Astrocyte of the hippocampus (primary cell): ENCODE measurements around the gene KERA.
"Not testable (repeated sequence)": the region's sequence is repeated elsewhere in the genome, so short reads cannot be mapped to it uniquely, and the experiment has no call there.

Experiments used
- DNase-seq: peaks from one replicate; pipeline ENCODE4 v3.0.0; 2011; ENCODE audit warnings: low read depth, low spot score

KERA gene

GRCh38 chr12:91057368-91058165, at the start of gene KERA:
TSS of gene KERA (minus strand) at chr12:91058024. CDS start at chr12:91056281, 1,743 bp downstream.
- DNase-seq = no peak

GRCh38 chr12:91106283-91106682, 48.5 kb upstream of the KERA start:
- no peak for DNase-seq

- DNase-seq = no peak
These were observed 48.0 kb upstream of the KERA start for GRCh38 chr12:91105807-91106206.

- DNase-seq = no peak
These were observed 47.1 kb upstream of the KERA start for GRCh38 chr12:91104812-91105466.

- no peak for DNase-seq
These were observed 45.8 kb upstream of the KERA start for GRCh38 chr12:91103624-91104023.

GRCh38 chr12:91103101-91103500, 45.3 kb upstream of the KERA start:
- DNase-seq = no peak

- peak; percentile 74 for DNase-seq
These were observed 43.1 kb upstream of the KERA start for GRCh38 chr12:91100906-91101305.

- DNase-seq = no peak
These were observed 42.0 kb upstream of the KERA start for GRCh38 chr12:91099836-91100235.

GRCh38 chr12:91099341-91099740, 41.5 kb upstream of the KERA start:
- DNase-seq = no peak

GRCh38 chr12:91098941-91099340, 41.1 kb upstream of the KERA start:
- peak; percentile 95 for DNase-seq

- peak; percentile 41 for DNase-seq
These were observed 40.6 kb upstream of the KERA start for GRCh38 chr12:91098461-91098860.

- DNase-seq = no peak
These were observed 37.1 kb upstream of the KERA start for GRCh38 chr12:91094957-91095356.

- DNase-seq = no peak
These were observed 36.3 kb upstream of the KERA start for GRCh38 chr12:91094032-91094662.

GRCh38 chr12:91093341-91093740, 35.5 kb upstream of the KERA start:
- DNase-seq = no peak

GRCh38 chr12:91091916-91092715, 34.3 kb upstream of the KERA start:
- DNase-seq = peak; percentile 33

- DNase-seq = not testable (repeated sequence)
These were observed 32.1 kb upstream of the KERA start for GRCh38 chr12:91089953-91090352.

GRCh38 chr12:91080041-91080440, 22.2 kb upstream of the KERA start:
- no peak for DNase-seq

- DNase-seq = no peak
These were observed 20.7 kb upstream of the KERA start for GRCh38 chr12:91078501-91078900.

- no peak for DNase-seq
These were observed 19.6 kb upstream of the KERA start for GRCh38 chr12:91077228-91077954.

- DNase-seq = no peak
These were observed 17.0 kb upstream of the KERA start for GRCh38 chr12:91074851-91075250.

GRCh38 chr12:91074154-91074709, 16.4 kb upstream of the KERA start:
- no peak for DNase-seq
